IMR-90 (cell line): Measurements from ENCODE around the gene LIN7C. TPM values are rescaled to one million over a fixed set of nuclear protein-coding genes. Genes with fewer than 3 reads are reported as not detected.

Experiments
- ATAC-seq: fragments of 200-7000 bp; cut with Tn5 transposase; 2 replicates; pipeline ENCODE4 v1.9.1; 2020; ENCODE audit warnings: low read depth, mild to moderate bottlenecking, moderate library complexity
- BruUV-seq: library from RNA; stranded (reverse); fragments of 400-500 nt; replicated peaks from 2 replicates; lab custom pipeline; 2021; lab: Mats Ljungman, UMichigan
- CTCF ChIA-PET: fragments of 300-600 bp; formaldehyde crosslinking; extraction: SDS; loops from one replicate; lab custom pipeline; 2021; ENCODE audit warnings: antibody characterized with exemption; lab: Yijun Ruan, JAX
- POLR2A ChIA-PET: fragments of 300-600 bp; sonication (Branson Sonifier 250); formaldehyde crosslinking; loops from one replicate; lab custom pipeline; 2022; ENCODE audit warnings: antibody characterized with exemption; ENCODE audit not compliant: unreplicated experiment; lab: Charles Lee
- DNase-seq: peaks from one replicate; pipeline ENCODE4 v3.0.0; 2013
- H2AFZ ChIP-seq: replicated peaks from 2 replicates; pipeline ENCODE3; 2013; ENCODE audit warnings: low read length, mild to moderate bottlenecking; ENCODE audit not compliant: poor library complexity
- H2AK5ac ChIP-seq: 2 replicates; pipeline ENCODE4 v1.6.1; 2013; ENCODE audit warnings: low read depth, low read length, inconsistent platforms
- H2AK9ac ChIP-seq: replicated peaks from 2 replicates; pipeline ENCODE3; 2013; ENCODE audit warnings: mild to moderate bottlenecking, low read depth, low read length, moderate library complexity; ENCODE audit not compliant: poor library complexity
- H2BK120ac ChIP-seq: 2 replicates; pipeline ENCODE4 v1.6.1; 2013; ENCODE audit warnings: low read depth, low read length, inconsistent platforms
- H2BK15ac ChIP-seq: 3 replicates; pipeline ENCODE4 v1.6.1; 2013; ENCODE audit warnings: low read depth, low read length, inconsistent platforms
- H2BK20ac ChIP-seq: 2 replicates; pipeline ENCODE4 v1.6.1; 2013; ENCODE audit warnings: low read depth, mild to moderate bottlenecking, inconsistent platforms, low read length, moderate library complexity
- H2BK5ac ChIP-seq: 2 replicates; pipeline ENCODE4 v1.6.1; 2013; ENCODE audit warnings: mild to moderate bottlenecking, low read depth, low read length, inconsistent platforms; ENCODE audit not compliant: poor library complexity, severe bottlenecking
- H3K14ac ChIP-seq: replicated peaks from 2 replicates; pipeline ENCODE4 v1.6.1; 2013; ENCODE audit warnings: low read depth, low read length, inconsistent platforms
- H3K18ac ChIP-seq: 2 replicates; pipeline ENCODE4 v1.6.1; 2013; ENCODE audit warnings: low read depth, low read length, control low read depth
- H3K23ac ChIP-seq: 2 replicates; pipeline ENCODE4 v1.6.1; 2013; ENCODE audit warnings: low read depth, low read length, inconsistent platforms
- H3K27ac ChIP-seq: 2 replicates; pipeline ENCODE4 v1.5.1; 2013; ENCODE audit warnings: mild to moderate bottlenecking, control low read depth, low read length; ENCODE audit not compliant: insufficient read depth
- H3K27me3 ChIP-seq: 2 replicates; pipeline ENCODE4 v1.6.1; 2013; ENCODE audit warnings: low read length; ENCODE audit not compliant: control insufficient read depth, insufficient read depth
- H3K36me3 ChIP-seq: 2 replicates; pipeline ENCODE4 v1.6.1; 2013; ENCODE audit warnings: low read length, mixed read lengths; ENCODE audit not compliant: control insufficient read depth, insufficient read depth
- H3K4ac ChIP-seq: 2 replicates; pipeline ENCODE4 v1.6.1; 2013; ENCODE audit warnings: low read depth, low read length, inconsistent platforms
- H3K4me1 ChIP-seq: 2 replicates; pipeline ENCODE4 v1.6.1; 2013; ENCODE audit warnings: low read length, mixed read lengths; ENCODE audit not compliant: control insufficient read depth, insufficient read depth
- H3K4me2 ChIP-seq: 2 replicates; pipeline ENCODE4 v1.6.1; 2013; ENCODE audit warnings: low read depth, mild to moderate bottlenecking, control low read depth, low read length, moderate library complexity
- H3K4me3 ChIP-seq: 2 replicates; pipeline ENCODE4 v1.5.1; 2013; ENCODE audit warnings: low read depth, mild to moderate bottlenecking, control low read depth, low read length, moderate library complexity; ENCODE audit not compliant: insufficient read depth
- H3K56ac ChIP-seq: 2 replicates; pipeline ENCODE4 v1.6.1; 2013; ENCODE audit warnings: low read length, inconsistent platforms; ENCODE audit not compliant: insufficient read depth; ENCODE audit errors: extremely low read depth
- H3K79me1 ChIP-seq, 2 experiments: 2 replicates each; pipeline ENCODE4 v1.6.1; 2013; ENCODE audit warnings: low read length in 2 of 2, inconsistent platforms in 1 of 2, low read depth in 1 of 2
- H3K9ac ChIP-seq: 2 replicates; pipeline ENCODE4 v1.6.1; 2013; ENCODE audit warnings: low read depth, low read length, control low read depth
- H3K9me1 ChIP-seq: 2 replicates; pipeline ENCODE4 v1.6.1; 2013; ENCODE audit warnings: low read length, inconsistent platforms; ENCODE audit not compliant: insufficient read depth
- H3K9me3 ChIP-seq: 2 replicates; pipeline ENCODE4 v1.6.1; 2013; ENCODE audit warnings: low read length; ENCODE audit not compliant: control insufficient read depth, insufficient read depth
- H4K20me1 ChIP-seq: 2 replicates; pipeline ENCODE4 v1.6.1; 2013; ENCODE audit warnings: low read length, inconsistent platforms; ENCODE audit not compliant: insufficient read depth
- H4K5ac ChIP-seq: 2 replicates; pipeline ENCODE4 v1.6.1; 2013; ENCODE audit warnings: mild to moderate bottlenecking, low read depth, low read length, control low read depth
- H4K8ac ChIP-seq, 2 experiments: 2 replicates each; pipeline ENCODE4 v1.6.1; 2013; ENCODE audit warnings: low read depth in 2 of 2, low read length in 2 of 2, control low read depth in 1 of 2, inconsistent platforms in 1 of 2
- H4K91ac ChIP-seq: 2 replicates; pipeline ENCODE4 v1.6.1; 2013; ENCODE audit warnings: low read depth, low read length, inconsistent platforms; ENCODE audit not compliant: insufficient read depth
- BHLHE40 ChIP-seq: fragments of 150-350 bp; IDR thresholded peaks from 2 replicates; pipeline ENCODE4 v1.6.1; 2016; ENCODE audit warnings: mild to moderate bottlenecking, low read depth, low read length
- CEBPB ChIP-seq: IDR thresholded peaks from 2 replicates; pipeline ENCODE4 v1.6.1; 2012; ENCODE audit warnings: low read depth, low read length, improper control_type of control experiment
- CHD1 ChIP-seq: IDR thresholded peaks from 2 replicates; pipeline ENCODE4 v1.6.1; 2012; ENCODE audit warnings: low read depth, low read length, improper control_type of control experiment
- ELK1 ChIP-seq: fragments of 150-350 bp; IDR thresholded peaks from 2 replicates; pipeline ENCODE4 v1.6.1; 2016; ENCODE audit warnings: low read depth, mild to moderate bottlenecking, low read length, moderate library complexity, borderline replicate concordance
- FOS ChIP-seq: fragments of 150-350 bp; IDR thresholded peaks from 2 replicates; pipeline ENCODE4 v1.6.1; 2016; ENCODE audit warnings: low read depth, low read length
- MAFK ChIP-seq: IDR thresholded peaks from 2 replicates; pipeline ENCODE4 v1.6.1; 2012; ENCODE audit warnings: low read depth, low read length, improper control_type of control experiment
- MAZ ChIP-seq: IDR thresholded peaks from 2 replicates; pipeline ENCODE4 v1.6.1; 2012; ENCODE audit warnings: low read depth, mild to moderate bottlenecking, low read length, improper control_type of control experiment, moderate library complexity, borderline replicate concordance
- MXI1 ChIP-seq: IDR thresholded peaks from 2 replicates; pipeline ENCODE4 v1.6.1; 2012; ENCODE audit warnings: low read depth, mild to moderate bottlenecking, low read length, moderate library complexity, borderline replicate concordance
- POLR2A ChIP-seq: IDR thresholded peaks from 2 replicates; pipeline ENCODE4 v1.6.1; 2012; ENCODE audit warnings: mild to moderate bottlenecking, low read depth, low read length
- RAD21 ChIP-seq: IDR thresholded peaks from 2 replicates; pipeline ENCODE4 v1.6.1; 2012; ENCODE audit warnings: low read length, improper control_type of control experiment
- RCOR1 ChIP-seq: IDR thresholded peaks from 2 replicates; pipeline ENCODE4 v1.6.1; 2012; ENCODE audit warnings: mild to moderate bottlenecking, low read length, improper control_type of control experiment; ENCODE audit not compliant: insufficient replicate concordance
- RFX5 ChIP-seq: IDR thresholded peaks from 2 replicates; pipeline ENCODE4 v1.8.0; 2012; ENCODE audit warnings: low read depth, mild to moderate bottlenecking, low read length, moderate library complexity
- SMC3 ChIP-seq: fragments of 150-350 bp; IDR thresholded peaks from 2 replicates; pipeline ENCODE4 v1.6.1; 2016; ENCODE audit warnings: low read depth, mild to moderate bottlenecking, antibody characterized with exemption, low read length, moderate library complexity
- WGBS, 2 experiments: methylation state at CpG; one replicate each; pipeline versions ENCODE4 v1.1.5 to v1.1.7; 2013; ENCODE audit warnings: missing lambda C conversion rate in 2 of 2; ENCODE audit not compliant: insufficient read length in 1 of 2; ENCODE audit errors: extremely low coverage in 2 of 2; 5-methylcytosine and 5-hydroxymethylcytosine counted together
- dilution Hi-C: fragments of 300-500 bp; cut with HindIII; formaldehyde crosslinking; loops from one replicate; pipeline ENCODE4 v1.14.3; 2018; ENCODE audit warnings: low sequenced_read_pairs; ENCODE audit not compliant: unreplicated experiment
- in situ Hi-C: fragments of 300-500 bp; cut with MboI; formaldehyde crosslinking; loops from 3 replicates; pipeline ENCODE4 v1.14.3; 2019; ENCODE audit warnings: low sequenced_read_pairs, inconsistent platforms, mixed read lengths
- intact Hi-C: fragments of 100-400 bp; cut with micrococcal nuclease; formaldehyde crosslinking; loops from 2 replicates; pipeline ENCODE4 v1.10.0; 2022
- polyA plus RNA-seq, 3 experiments: library from polyadenylated mRNA; depleted of rRNA; stranded (reverse); fragments of >200 nt; gene quantifications; 2 replicates each; pipeline ENCODE4 v1.2.3, GENCODE V29; 2012; ENCODE audit warnings: low replicate concordance in 1 of 3
- total RNA-seq: library from RNA; depleted of rRNA; stranded (reverse); fragments of >200 nt; gene quantifications from 2 replicates; pipeline ENCODE4 v1.2.3, GENCODE V29; 2012
- TF ChIP-seq, protein P1 (sequence below): fragments of 150-350 bp; IDR thresholded peaks from 2 replicates; pipeline ENCODE4 v1.6.1; 2017; ENCODE audit warnings: mild to moderate bottlenecking, antibody characterized with exemption, low read length, low read depth
- TF ChIP-seq, protein P2 (sequence below): conservative IDR thresholded peaks from 2 replicates; pipeline ENCODE4 v1.5.1; 2012; ENCODE audit warnings: mild to moderate bottlenecking, low read depth, low read length, improper control_type of control experiment

LIN7C gene
- total and polyA plus RNA-seq, 2 of the 4 experiments (the other 2 are of a cell fraction) = 12.2 to 25.5 TPM

DNA sequence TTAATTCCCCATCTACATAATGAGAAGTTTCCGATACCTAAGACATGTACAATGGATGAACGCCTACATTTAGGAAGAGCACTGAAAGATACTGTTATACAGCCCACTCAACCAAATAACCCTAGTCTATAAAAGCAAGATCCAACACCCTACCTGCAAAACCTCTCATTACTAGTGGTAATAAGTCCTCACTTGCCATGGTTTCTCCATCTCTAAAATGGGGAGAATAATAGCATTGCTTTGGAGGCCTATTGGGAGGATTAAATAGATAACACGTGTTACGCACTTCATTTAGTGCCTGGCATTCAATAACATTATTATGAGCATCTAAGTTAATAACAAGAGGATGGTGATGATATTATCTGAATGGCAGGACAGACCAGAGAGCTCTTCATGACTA lies 50.9 kb downstream of the LIN7C start:
- DNase-seq (no peak), ATAC-seq (no peak)
- H3K9ac ChIP-seq = no peak overlapping the region
- H3K4ac ChIP-seq = no peak overlapping the region
- no CpG with 5 or more reads among the region's 4 CpGs for WGBS, 2 experiments
- H2BK120ac ChIP-seq = no peak overlapping the region
- no peak overlapping the region for H4K5ac ChIP-seq
- H2AFZ ChIP-seq = no peak overlapping the region
- H3K56ac ChIP-seq = no peak overlapping the region
- ChIA-PET POLR2A (no interaction called here), CTCF (interaction anchor here (0.6 to 1.6 kb wide), 3 partner anchors 10 to 169 kb away, joined by 3 to 4 read pairs (median 3); no protein-coding TSS in a partner anchor)
- BruUV-seq = no TSS peak
- H3K9me1 ChIP-seq = no peaks in the 10 kb centered on the region; the same call in 1 of the 2 replicates
- no peak for TF ChIP-seq ELK1
- TF ChIP-seq CHD1 = no peak
- TF ChIP-seq MAZ = no peak
- TF ChIP-seq FOS = no peak
- no peak for TF ChIP-seq MAFK
- no peak for TF ChIP-seq POLR2A
- no peak for TF ChIP-seq RFX5
- no peak for TF ChIP-seq CEBPB
- TF ChIP-seq, protein P1, sequence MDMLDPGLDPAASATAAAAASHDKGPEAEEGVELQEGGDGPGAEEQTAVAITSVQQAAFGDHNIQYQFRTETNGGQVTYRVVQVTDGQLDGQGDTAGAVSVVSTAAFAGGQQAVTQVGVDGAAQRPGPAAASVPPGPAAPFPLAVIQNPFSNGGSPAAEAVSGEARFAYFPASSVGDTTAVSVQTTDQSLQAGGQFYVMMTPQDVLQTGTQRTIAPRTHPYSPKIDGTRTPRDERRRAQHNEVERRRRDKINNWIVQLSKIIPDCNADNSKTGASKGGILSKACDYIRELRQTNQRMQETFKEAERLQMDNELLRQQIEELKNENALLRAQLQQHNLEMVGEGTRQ = no peak
- TF ChIP-seq, protein P2, sequence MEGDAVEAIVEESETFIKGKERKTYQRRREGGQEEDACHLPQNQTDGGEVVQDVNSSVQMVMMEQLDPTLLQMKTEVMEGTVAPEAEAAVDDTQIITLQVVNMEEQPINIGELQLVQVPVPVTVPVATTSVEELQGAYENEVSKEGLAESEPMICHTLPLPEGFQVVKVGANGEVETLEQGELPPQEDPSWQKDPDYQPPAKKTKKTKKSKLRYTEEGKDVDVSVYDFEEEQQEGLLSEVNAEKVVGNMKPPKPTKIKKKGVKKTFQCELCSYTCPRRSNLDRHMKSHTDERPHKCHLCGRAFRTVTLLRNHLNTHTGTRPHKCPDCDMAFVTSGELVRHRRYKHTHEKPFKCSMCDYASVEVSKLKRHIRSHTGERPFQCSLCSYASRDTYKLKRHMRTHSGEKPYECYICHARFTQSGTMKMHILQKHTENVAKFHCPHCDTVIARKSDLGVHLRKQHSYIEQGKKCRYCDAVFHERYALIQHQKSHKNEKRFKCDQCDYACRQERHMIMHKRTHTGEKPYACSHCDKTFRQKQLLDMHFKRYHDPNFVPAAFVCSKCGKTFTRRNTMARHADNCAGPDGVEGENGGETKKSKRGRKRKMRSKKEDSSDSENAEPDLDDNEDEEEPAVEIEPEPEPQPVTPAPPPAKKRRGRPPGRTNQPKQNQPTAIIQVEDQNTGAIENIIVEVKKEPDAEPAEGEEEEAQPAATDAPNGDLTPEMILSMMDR = no peak
- no peak for TF ChIP-seq SMC3
- no peak for TF ChIP-seq MXI1
- no peak for TF ChIP-seq BHLHE40
- TF ChIP-seq RCOR1 = no peak
- TF ChIP-seq RAD21 = no peak
- no peaks in the 10 kb centered on the region for H3K27me3 ChIP-seq
- no peak overlapping the region for H2BK5ac ChIP-seq
- no peak overlapping the region for H3K27ac ChIP-seq
- peaks cover 3% of the 10 kb centered on the region; the same call in 1 of the 2 replicates for H3K4me1 ChIP-seq
- H3K9me3 ChIP-seq = no peaks in the 10 kb centered on the region
- H2BK15ac ChIP-seq = no peak overlapping the region
- H3K14ac ChIP-seq = no peak overlapping the region
- H3K18ac ChIP-seq = peak overlapping the region; percentile 37; the same call in 1 of the 2 replicates
- H2BK20ac ChIP-seq = peak overlapping the region; percentile 67; the same call in 1 of the 2 replicates
- no peaks in the 10 kb centered on the region for H3K36me3 ChIP-seq
- H3K23ac ChIP-seq = no peak overlapping the region
- H2AK9ac ChIP-seq = no peak overlapping the region
- no peak overlapping the region for H3K4me2 ChIP-seq
- H4K20me1 ChIP-seq = no peaks in the 10 kb centered on the region
- H3K4me3 ChIP-seq = no peak overlapping the region
- in situ Hi-C loops = no loop called here
- H3K79me1 ChIP-seq = peaks cover 0 to 13% of the 10 kb centered on the region in 2 experiments; a peak in 2 of 4 replicates
- no peak overlapping the region for H4K8ac ChIP-seq
- no peak overlapping the region for H2AK5ac ChIP-seq
- H4K91ac ChIP-seq = no peak overlapping the region
- intact Hi-C loops = no loop called here
- dilution Hi-C loops = no loop called here
